ENCODE measurements around the gene MRPS25.

DNA sequence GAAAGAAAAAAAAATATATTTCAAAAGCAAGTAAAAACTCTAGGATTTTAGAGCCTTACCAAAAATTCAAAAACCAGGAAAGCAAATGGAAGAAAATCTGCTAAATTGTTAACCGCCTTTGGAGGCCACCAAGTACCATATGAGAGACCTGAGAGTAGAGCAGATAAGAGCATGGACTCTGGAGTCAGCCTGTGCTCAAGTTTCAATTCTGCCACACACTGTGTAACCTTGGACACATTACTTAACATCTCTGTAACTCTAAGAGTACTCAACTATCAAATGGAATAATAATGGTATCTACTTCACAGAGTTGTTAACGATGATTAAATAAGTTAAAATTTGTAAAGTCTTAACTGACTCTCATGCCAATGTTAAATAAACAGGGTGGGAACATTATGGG lies 21.1 kb upstream of the MRPS25 start:
- TF ChIP-seq CTCF (IDR thresholded peaks at IDR 0.05; ENCODE audit: borderline replicate concordance, extremely low read depth, low read length, poor library complexity, severe bottlenecking) (no peak), EZH2 (IDR thresholded peaks at IDR 0.05; ENCODE audit: borderline replicate concordance, low read depth, low read length, severe bottlenecking) (no peak)
